Muscle of leg (tissue), 9 donors: ENCODE data around the gene ILRUN. TPM values are rescaled to one million over a fixed set of nuclear protein-coding genes. Genes with fewer than 3 reads are reported as not detected.

ENCODE experiments used
- polyA plus RNA-seq, 8 donors: library from polyadenylated mRNA; unstranded; fragments of 120-200 nt; gene quantifications; one replicate each; pipeline versions ENCODE4 v1.2.1 to v1.2.3, GENCODE V29; 2013; ENCODE audit warnings: inconsistent platforms in 1 of 8, low replicate concordance in 1 of 8; ENCODE audit not compliant: insufficient read length in 8 of 8, insufficient read depth in 1 of 8
- total RNA-seq: library from RNA; stranded (reverse); fragments of 120-200 nt; gene quantifications from one replicate; pipeline ENCODE4 v1.2.4, GENCODE V29; 2013

ILRUN gene
- total and polyA plus RNA-seq, 9 donors = 46.9 to 92.3 (median 73.5) TPM

Other genes starting within 250 kb of the ILRUN start
- 0.27 TPM for gene PACSIN1, start 230.7 kb downstream of the ILRUN start, total RNA-seq
- 1 to 10 TPM in 6 of 8 donors, under 1 TPM in 2; 0.45 to 3.0 (median 1.6) TPM for gene PACSIN1, start 230.7 kb downstream of the ILRUN start, polyA plus RNA-seq
- gene SPDEF, start 140.4 kb downstream of the ILRUN start, total RNA-seq = 0.04 TPM
- gene SPDEF, start 140.4 kb downstream of the ILRUN start, polyA plus RNA-seq = under 1 TPM in 5 of 8 donors, not detected in 3; 0.11 to 0.28 (median 0.11) TPM
- 81.4 TPM for gene SNRPC, start 60.7 kb upstream of the ILRUN start, total RNA-seq
- 100 to 1,000 TPM; 103 to 138 (median 111) TPM for gene SNRPC, start 60.7 kb upstream of the ILRUN start, polyA plus RNA-seq
- gene BLTP3A, start 95.3 kb upstream of the ILRUN start, total RNA-seq = 7.8 TPM
- gene BLTP3A, start 95.3 kb upstream of the ILRUN start, polyA plus RNA-seq = 10 to 100 TPM in 7 of 8 donors, 1 to 10 TPM in 1; 9.0 to 14.0 (median 11.7) TPM
- gene TAF11, start 191.3 kb upstream of the ILRUN start, total RNA-seq = 44.9 TPM
- gene TAF11, start 191.3 kb upstream of the ILRUN start, polyA plus RNA-seq = 10 to 100 TPM; 44.6 to 51.6 (median 46.5) TPM
- 22.7 TPM for gene ANKS1A, start 192.5 kb upstream of the ILRUN start, total RNA-seq
- 10 to 100 TPM; 31.1 to 56.0 (median 40.4) TPM for gene ANKS1A, start 192.5 kb upstream of the ILRUN start, polyA plus RNA-seq